Naive thymus-derived CD4-positive, alpha-beta T cell (primary cell): ENCODE measurements around the gene TSKU. TPM values are rescaled to one million over a fixed set of nuclear protein-coding genes. Genes with fewer than 3 reads are reported as not detected.

Experiments
- ATAC-seq: fragments of 150-1000 bp; cut with Tn5 transposase; 2 replicates; pipeline ENCODE4 v1.10.0; 2021; ENCODE audit warnings: mild to moderate bottlenecking, moderate library complexity
- CTCF ChIA-PET: fragments of 350-600 bp; sonication (Branson Sonifier 250); formaldehyde crosslinking; loops from one replicate; lab custom pipeline; 2021; ENCODE audit warnings: antibody characterized with exemption; lab: Charles Lee
- POLR2A ChIA-PET: fragments of 350-600 bp; sonication (Branson Sonifier 250); formaldehyde crosslinking; loops from one replicate; lab custom pipeline; 2021; ENCODE audit warnings: antibody characterized with exemption, inconsistent platforms; lab: Charles Lee
- DNase-seq, 9 donors: peaks; one replicate each; pipeline versions ENCODE4 v3.0.0 to v3.0.0-alpha.2; 2020 to 2022; ENCODE audit warnings: mixed read lengths in 1 of 9
- H3K27ac ChIP-seq: one replicate; pipeline ENCODE4 v1.7.0; 2013; ENCODE audit warnings: mild to moderate bottlenecking, low read depth, low read length, moderate library complexity
- H3K27me3 ChIP-seq, 2 donors: one replicate each; pipeline ENCODE4 v1.7.0; 2013; ENCODE audit warnings: low read length in 2 of 2, mild to moderate bottlenecking in 2 of 2, moderate library complexity in 2 of 2; ENCODE audit not compliant: control insufficient read depth in 2 of 2, insufficient read depth in 2 of 2
- H3K36me3 ChIP-seq, 3 experiments: 1 replicate in 2 of 3; 2 replicates in 1 of 3; pipeline ENCODE4 v1.7.0; 2013; ENCODE audit warnings: low read length in 3 of 3, mild to moderate bottlenecking in 3 of 3, moderate library complexity in 1 of 3; ENCODE audit not compliant: insufficient read depth in 3 of 3, control insufficient read depth in 2 of 3
- H3K4me1 ChIP-seq, 2 donors: one replicate each; pipeline ENCODE4 v1.7.0; 2013; ENCODE audit warnings: low read length in 2 of 2, mild to moderate bottlenecking in 2 of 2, moderate library complexity in 1 of 2; ENCODE audit not compliant: control insufficient read depth in 2 of 2, insufficient read depth in 2 of 2
- H3K4me3 ChIP-seq: 2 replicates; pipeline ENCODE4 v1.7.0; 2013; ENCODE audit warnings: mild to moderate bottlenecking, low read length
- H3K9me3 ChIP-seq, 3 experiments: 1 replicate in 2 of 3; 2 replicates in 1 of 3; pipeline ENCODE4 v1.7.0; 2013; ENCODE audit warnings: low read length in 3 of 3; ENCODE audit not compliant: control insufficient read depth in 2 of 3
- H3K27ac Mint-ChIP-seq, 9 donors: one replicate each; pipeline ENCODE4 v1.8.0; 2020 to 2022; ENCODE audit warnings: mixed read lengths in 9 of 9, mild to moderate bottlenecking in 8 of 9, moderate library complexity in 5 of 9, inconsistent platforms in 2 of 9
- H3K27me3 Mint-ChIP-seq, 5 donors: one replicate each; pipeline ENCODE4 v1.8.0; 2021 to 2022; ENCODE audit warnings: mixed read lengths in 5 of 5, mild to moderate bottlenecking in 1 of 5
- H3K36me3 Mint-ChIP-seq, 5 donors: one replicate each; pipeline ENCODE4 v1.8.0; 2020 to 2022; ENCODE audit warnings: mixed read lengths in 5 of 5, mild to moderate bottlenecking in 3 of 5, inconsistent platforms in 1 of 5
- H3K4me1 Mint-ChIP-seq, 7 donors: one replicate each; pipeline ENCODE4 v1.8.0; 2020 to 2022; ENCODE audit warnings: mixed read lengths in 7 of 7, mild to moderate bottlenecking in 3 of 7, inconsistent platforms in 1 of 7
- H3K4me3 Mint-ChIP-seq, 10 donors: one replicate each; pipeline ENCODE4 v1.8.0; 2020 to 2022; ENCODE audit warnings: mild to moderate bottlenecking in 10 of 10, mixed read lengths in 10 of 10, moderate library complexity in 6 of 10, inconsistent platforms in 2 of 10
- H3K9me3 Mint-ChIP-seq, 11 donors: one replicate each; pipeline ENCODE4 v1.8.0; 2020 to 2022; ENCODE audit warnings: mixed read lengths in 11 of 11, mild to moderate bottlenecking in 4 of 11, inconsistent platforms in 1 of 11, moderate library complexity in 1 of 11
- intact Hi-C, 2 donors: fragments of 100-400 bp; cut with micrococcal nuclease; formaldehyde crosslinking; loops; one replicate each; pipeline ENCODE4 v1.15.1; 2023
- polyA plus RNA-seq, 2 donors: library from polyadenylated mRNA; unstranded; fragments of 300-500 nt; fragmentation: Illumina TruSeq; gene quantifications; one replicate each; pipeline ENCODE4 v1.2.3, GENCODE V29; 2021
- total RNA-seq, 6 experiments: library from RNA in 5 of 6; stranded (reverse) in 5 of 6; gene quantifications; 1 replicate in 5 of 6; 2 replicates in 1 of 6; pipeline ENCODE4 v1.2.3 and lab custom pipeline; 2021 to 2026

Gene TSKU
- total and polyA plus RNA-seq, 7 experiments from 2014 or later, result 0.13 to 1.5 TPM; not detected in 5

GRCh38 chr11:76773921-76774361 is 9.2 kb upstream of the TSKU start:
- Histone ChIP-seq H3K4me3 (no peak overlapping the region), H3K27me3 (no peaks in the 10 kb centered on the region), H3K9me3 (peaks cover 0 to 20% (median 0%) of the 10 kb centered on the region in 3 experiments), H3K27ac (no peak overlapping the region), H3K4me1 (no peaks in the 10 kb centered on the region), H3K36me3 (no peaks in the 10 kb centered on the region)
- no peak overlapping the region for H3K27ac Mint-ChIP-seq
- H3K27me3 Mint-ChIP-seq, result peaks cover 11 to 24% (median 21%) of the 10 kb centered on the region in 5 donors
- ATAC-seq (no peak), DNase-seq (no peak)
- H3K4me1 Mint-ChIP-seq, result peaks cover 0 to 26% (median 5%) of the 10 kb centered on the region in 7 donors
- intact Hi-C loops, result no loop called here
- H3K4me3 Mint-ChIP-seq, result no peak overlapping the region
- peaks cover 0 to 35% (median 25%) of the 10 kb centered on the region in 11 donors for H3K9me3 Mint-ChIP-seq
- ChIA-PET CTCF (no interaction called here), POLR2A (no interaction called here)
- peaks cover 0 to 18% (median 14%) of the 10 kb centered on the region in 5 donors for H3K36me3 Mint-ChIP-seq

GRCh38 chr11:76776472-76776871 is 6.7 kb upstream of the TSKU start:
- H3K36me3 Mint-ChIP-seq, result peaks cover 0 to 18% (median 14%) of the 10 kb centered on the region in 5 donors
- DNase-seq (no peak), ATAC-seq (no peak)
- H3K9me3 Mint-ChIP-seq, result peaks cover 0 to 35% (median 25%) of the 10 kb centered on the region in 11 donors
- no peaks in the 10 kb centered on the region for H3K36me3 ChIP-seq
- POLR2A ChIA-PET, result no interaction called here
- no peak overlapping the region for H3K4me3 ChIP-seq
- H3K4me3 Mint-ChIP-seq, result no peak overlapping the region
- intact Hi-C loops, result no loop called here
- H3K27ac Mint-ChIP-seq, result no peak overlapping the region
- peaks cover 0 to 20% (median 0%) of the 10 kb centered on the region in 3 experiments for H3K9me3 ChIP-seq
- H3K27me3 Mint-ChIP-seq, result peaks cover 22 to 43% (median 27%) of the 10 kb centered on the region in 5 donors
- no peaks in the 10 kb centered on the region for H3K4me1 ChIP-seq
- no peak overlapping the region for H3K27ac ChIP-seq
- no peaks in the 10 kb centered on the region for H3K27me3 ChIP-seq
- CTCF ChIA-PET, result no interaction called here
- H3K4me1 Mint-ChIP-seq, result peaks cover 0 to 10% (median 4%) of the 10 kb centered on the region in 7 donors

GRCh38 chr11:76777305-76777704 is 5.9 kb upstream of the TSKU start:
- intact Hi-C loops, result no loop called here

GRCh38 chr11:76777876-76778275 is 5.3 kb upstream of the TSKU start:
- H3K36me3 Mint-ChIP-seq, result peaks cover 0 to 20% (median 14%) of the 10 kb centered on the region in 5 donors
- H3K4me3 Mint-ChIP-seq, result no peak overlapping the region
- H3K9me3 ChIP-seq, result peaks cover 0 to 20% (median 0%) of the 10 kb centered on the region in 3 experiments
- H3K4me3 ChIP-seq, result no peak overlapping the region
- peaks cover 3 to 9% (median 6%) of the 10 kb centered on the region in 7 donors for H3K4me1 Mint-ChIP-seq
- H3K27me3 Mint-ChIP-seq, result peaks cover 28 to 49% (median 35%) of the 10 kb centered on the region in 5 donors
- no peaks in the 10 kb centered on the region for H3K36me3 ChIP-seq
- ATAC-seq, result no peak
- ChIA-PET CTCF (no interaction called here), POLR2A (no interaction called here)
- H3K27ac Mint-ChIP-seq, result no peak overlapping the region
- no peak for DNase-seq
- H3K27ac ChIP-seq, result no peak overlapping the region
- intact Hi-C loops, result no loop called here
- H3K9me3 Mint-ChIP-seq, result peaks cover 0 to 35% (median 25%) of the 10 kb centered on the region in 11 donors
- peaks cover 0 to 4% of the 10 kb centered on the region in 2 donors for H3K27me3 ChIP-seq
- H3K4me1 ChIP-seq, result peaks cover 0 to 4% of the 10 kb centered on the region in 2 donors

More at GRCh38 chr11:76777305-76777704, 5.9 kb upstream of the TSKU start:
- Histone ChIP-seq H3K27me3 (peaks cover 0 to 1% of the 10 kb centered on the region in 2 donors), H3K9me3 (peaks cover 0 to 20% (median 0%) of the 10 kb centered on the region in 3 experiments), H3K4me1 (no peaks in the 10 kb centered on the region), H3K4me3 (no peak overlapping the region), H3K36me3 (no peaks in the 10 kb centered on the region), H3K27ac (no peak overlapping the region)
- POLR2A ChIA-PET, result no interaction called here
- ATAC-seq (no peak), DNase-seq (no peak)
- Mint-ChIP-seq H3K9me3 (peaks cover 0 to 35% (median 25%) of the 10 kb centered on the region in 11 donors), H3K27ac (no peak overlapping the region), H3K27me3 (peaks cover 22 to 44% (median 33%) of the 10 kb centered on the region in 5 donors), H3K36me3 (peaks cover 0 to 18% (median 14%) of the 10 kb centered on the region in 5 donors), H3K4me1 (peaks cover 0 to 5% (median under 1%) of the 10 kb centered on the region in 7 donors), H3K4me3 (peak overlapping the region in 1 of 10 donors; percentile 25)
- CTCF ChIA-PET, result no interaction called here

- intact Hi-C loops, result no loop called here
- peaks cover 0 to 35% (median 25%) of the 10 kb centered on the region in 11 donors for H3K9me3 Mint-ChIP-seq
- peaks cover 0 to 4% of the 10 kb centered on the region in 2 donors for H3K4me1 ChIP-seq
- peaks cover 0 to 20% (median 14%) of the 10 kb centered on the region in 5 donors for H3K36me3 Mint-ChIP-seq
- H3K4me3 ChIP-seq, result no peak overlapping the region
- no peak overlapping the region for H3K4me3 Mint-ChIP-seq
- no peak overlapping the region for H3K27ac ChIP-seq
- ATAC-seq (no peak), DNase-seq (no peak)
- H3K4me1 Mint-ChIP-seq, result peaks cover 4 to 10% (median 7%) of the 10 kb centered on the region in 7 donors
- POLR2A ChIA-PET, result no interaction called here
- H3K27me3 ChIP-seq, result peaks cover 0 to 4% of the 10 kb centered on the region in 2 donors
- H3K36me3 ChIP-seq, result no peaks in the 10 kb centered on the region
- H3K9me3 ChIP-seq, result peaks cover 0 to 20% (median 0%) of the 10 kb centered on the region in 3 experiments
- CTCF ChIA-PET, result no interaction called here
- H3K27me3 Mint-ChIP-seq, result peaks cover 29 to 50% (median 33%) of the 10 kb centered on the region in 5 donors
- H3K27ac Mint-ChIP-seq, result no peak overlapping the region
Measured at GRCh38 chr11:76778874-76779273, 4.3 kb upstream of the TSKU start.

GRCh38 chr11:76781046-76781801 is 1.9 kb upstream of the TSKU start:
- H3K27me3 Mint-ChIP-seq, result peaks cover 47 to 66% (median 52%) of the 10 kb centered on the region in 5 donors
- H3K4me1 Mint-ChIP-seq, result peaks cover 4 to 16% (median 8%) of the 10 kb centered on the region in 7 donors
- H3K9me3 Mint-ChIP-seq, result peaks cover 0 to 22% (median 15%) of the 10 kb centered on the region in 11 donors
- H3K36me3 Mint-ChIP-seq, result peaks cover 0 to 20% (median 14%) of the 10 kb centered on the region in 5 donors
- peaks cover 4 to 8% of the 10 kb centered on the region in 2 donors for H3K27me3 ChIP-seq
- no peaks in the 10 kb centered on the region for H3K36me3 ChIP-seq
- peaks cover 0 to 14% (median 0%) of the 10 kb centered on the region in 3 experiments for H3K9me3 ChIP-seq
- peak overlapping the region in 5 of 10 donors; percentile 17 to 93 (median 38) for H3K4me3 Mint-ChIP-seq
- no peak overlapping the region for H3K27ac Mint-ChIP-seq
- POLR2A ChIA-PET, result no interaction called here
- H3K4me1 ChIP-seq, result peaks cover 0 to 4% of the 10 kb centered on the region in 2 donors
- no peak overlapping the region for H3K4me3 ChIP-seq
- CTCF ChIA-PET, result no interaction called here
- intact Hi-C loops, result loop anchor here in 1 of 2 donors (10.0 kb wide), 1 partner anchor 336 kb away; the partner anchor contains the start of gene EMSY
- no peak overlapping the region for H3K27ac ChIP-seq
- ATAC-seq, result no peak
- no peak for DNase-seq
